SK-N-SH treated with all-trans-retinoic acid at 6 μM for 48 hours (cell line): ENCODE measurements around the gene ENTR1.

ENCODE experiments used
- ATAC-seq: fragments of 200-7000 bp; cut with Tn5 transposase; 3 replicates; pipeline ENCODE4 v1.9.1; 2020; ENCODE audit warnings: mild to moderate bottlenecking, moderate library complexity
- ARNTL ChIP-seq: fragments of 450-650 bp; formaldehyde crosslinking; IDR thresholded peaks from 2 replicates; pipeline ENCODE4 v1.5.0; 2020; ENCODE audit warnings: low read depth, mild to moderate bottlenecking, moderate library complexity, borderline replicate concordance
- BACH2 ChIP-seq: fragments of 250-450 bp; sonication (Bioruptor Pico); IDR thresholded peaks from 2 replicates; pipeline ENCODE4 v1.9.0; 2021; ENCODE audit warnings: mild to moderate bottlenecking, borderline replicate concordance
- CSRNP3 ChIP-seq: fragments of 250-450 bp; sonication (Bioruptor Pico); IDR thresholded peaks from 2 replicates; pipeline ENCODE4 v1.5.1; 2021; ENCODE audit warnings: mild to moderate bottlenecking, moderate library complexity
- ESRRG ChIP-seq: fragments of 250-450 bp; sonication (Bioruptor Pico); IDR thresholded peaks from 2 replicates; pipeline ENCODE4 v1.6.1; 2021; ENCODE audit warnings: mild to moderate bottlenecking
- GLIS3 ChIP-seq: fragments of 250-450 bp; sonication (Bioruptor Pico); IDR thresholded peaks from 2 replicates; pipeline ENCODE4 v1.5.0; 2020; ENCODE audit warnings: mild to moderate bottlenecking, moderate library complexity
- OSR1 ChIP-seq: fragments of 250-450 bp; sonication (Bioruptor Pico); IDR thresholded peaks from 2 replicates; pipeline ENCODE4 v1.8.0; 2022; ENCODE audit warnings: moderate library complexity, mild to moderate bottlenecking, inconsistent platforms
- POU6F1 ChIP-seq: fragments of 250-450 bp; sonication (Bioruptor Pico); IDR thresholded peaks from 2 replicates; pipeline ENCODE4 v1.8.0; 2021; ENCODE audit warnings: low read depth, mild to moderate bottlenecking, moderate library complexity, borderline replicate concordance
- PPARA ChIP-seq: fragments of 250-450 bp; sonication (Bioruptor Pico); IDR thresholded peaks from 2 replicates; pipeline ENCODE4 v1.5.0; 2020; ENCODE audit warnings: mild to moderate bottlenecking, borderline replicate concordance
- RARB ChIP-seq: fragments of 250-450 bp; sonication (Bioruptor Pico); IDR thresholded peaks from 2 replicates; pipeline ENCODE4 v1.8.0; 2021; ENCODE audit warnings: mild to moderate bottlenecking, moderate library complexity
- SNAI2 ChIP-seq: fragments of 250-450 bp; sonication (Bioruptor Pico); IDR thresholded peaks from 2 replicates; pipeline ENCODE4 v1.5.0; 2020; ENCODE audit warnings: mild to moderate bottlenecking, moderate library complexity
- TCF4 ChIP-seq: fragments of 250-450 bp; sonication (Bioruptor Pico); IDR thresholded peaks from 2 replicates; pipeline ENCODE4 v1.8.0; 2021; ENCODE audit warnings: mild to moderate bottlenecking, moderate library complexity, borderline replicate concordance
- TOX ChIP-seq: fragments of 250-450 bp; sonication (Bioruptor Pico); IDR thresholded peaks from 2 replicates; pipeline ENCODE4 v1.8.0; 2021; ENCODE audit warnings: mild to moderate bottlenecking, moderate library complexity, borderline replicate concordance
- ZC3H10 ChIP-seq: fragments of 250-450 bp; sonication (Bioruptor Pico); IDR thresholded peaks from 2 replicates; pipeline ENCODE4 v1.5.1; 2021; ENCODE audit warnings: mild to moderate bottlenecking, moderate library complexity
- ZFP3 ChIP-seq: fragments of 250-450 bp; sonication (Bioruptor Pico); IDR thresholded peaks from 2 replicates; pipeline ENCODE4 v1.5.0; 2020; ENCODE audit warnings: mild to moderate bottlenecking, moderate library complexity
- ZFP30 ChIP-seq: fragments of 450-650 bp; formaldehyde crosslinking; IDR thresholded peaks from 2 replicates; pipeline ENCODE4 v1.5.0; 2022; ENCODE audit warnings: mild to moderate bottlenecking, moderate library complexity
- ZNF565 ChIP-seq: fragments of 450-650 bp; formaldehyde crosslinking; conservative IDR thresholded peaks from 2 replicates; pipeline ENCODE4 v1.5.0; 2020; ENCODE audit warnings: low read depth, mild to moderate bottlenecking, moderate library complexity
- ZNF70 ChIP-seq: fragments of 450-650 bp; formaldehyde crosslinking; IDR thresholded peaks from 2 replicates; pipeline ENCODE4 v1.5.0; 2020; ENCODE audit warnings: mild to moderate bottlenecking, moderate library complexity
- ZNF8 ChIP-seq: fragments of 450-650 bp; formaldehyde crosslinking; IDR thresholded peaks from 2 replicates; pipeline ENCODE4 v1.5.0; 2020; ENCODE audit warnings: mild to moderate bottlenecking, moderate library complexity
- TF ChIP-seq, protein P1 (sequence below): fragments of 250-450 bp; sonication (Bioruptor Pico); IDR thresholded peaks from 2 replicates; pipeline ENCODE4 v1.8.0; 2020; ENCODE audit warnings: mild to moderate bottlenecking, moderate library complexity, borderline replicate concordance
- TF ChIP-seq, protein P2 (sequence below): fragments of 250-450 bp; sonication (Bioruptor Pico); IDR thresholded peaks from 2 replicates; pipeline ENCODE4 v1.5.0; 2020; ENCODE audit warnings: mild to moderate bottlenecking, moderate library complexity
- TF ChIP-seq, protein P3 (sequence below): fragments of 250-450 bp; sonication (Bioruptor Pico); IDR thresholded peaks from 2 replicates; pipeline ENCODE4 v1.5.1; 2020; ENCODE audit warnings: low read depth, mild to moderate bottlenecking, moderate library complexity

The ENTR1 gene

DNA sequence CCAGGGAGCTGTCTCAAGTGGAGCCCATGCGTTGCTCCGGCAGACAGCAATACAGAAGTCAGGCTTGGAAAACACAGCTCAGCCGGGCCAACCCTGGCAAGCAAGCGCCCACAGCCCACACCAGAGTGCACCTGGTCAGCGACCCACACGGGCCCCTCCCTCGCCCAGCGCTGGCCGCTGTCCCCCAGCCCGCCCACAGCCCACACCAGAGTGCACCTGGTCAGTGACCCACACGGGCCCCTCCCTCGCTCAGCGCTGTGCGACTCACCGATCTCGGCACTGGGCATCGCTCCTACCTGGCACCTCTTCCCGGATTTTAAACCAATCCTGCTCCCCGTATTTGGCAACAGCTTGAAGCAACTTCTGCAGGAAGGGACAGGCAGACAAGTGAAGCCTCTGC, 23.2 kb downstream of the ENTR1 start:
- no peak for ATAC-seq
- TF ChIP-seq, protein P1, sequence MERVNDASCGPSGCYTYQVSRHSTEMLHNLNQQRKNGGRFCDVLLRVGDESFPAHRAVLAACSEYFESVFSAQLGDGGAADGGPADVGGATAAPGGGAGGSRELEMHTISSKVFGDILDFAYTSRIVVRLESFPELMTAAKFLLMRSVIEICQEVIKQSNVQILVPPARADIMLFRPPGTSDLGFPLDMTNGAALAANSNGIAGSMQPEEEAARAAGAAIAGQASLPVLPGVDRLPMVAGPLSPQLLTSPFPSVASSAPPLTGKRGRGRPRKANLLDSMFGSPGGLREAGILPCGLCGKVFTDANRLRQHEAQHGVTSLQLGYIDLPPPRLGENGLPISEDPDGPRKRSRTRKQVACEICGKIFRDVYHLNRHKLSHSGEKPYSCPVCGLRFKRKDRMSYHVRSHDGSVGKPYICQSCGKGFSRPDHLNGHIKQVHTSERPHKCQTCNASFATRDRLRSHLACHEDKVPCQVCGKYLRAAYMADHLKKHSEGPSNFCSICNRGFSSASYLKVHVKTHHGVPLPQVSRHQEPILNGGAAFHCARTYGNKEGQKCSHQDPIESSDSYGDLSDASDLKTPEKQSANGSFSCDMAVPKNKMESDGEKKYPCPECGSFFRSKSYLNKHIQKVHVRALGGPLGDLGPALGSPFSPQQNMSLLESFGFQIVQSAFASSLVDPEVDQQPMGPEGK (CRISPR knock-in tag): no peak
- TF ChIP-seq SNAI2: no peak
- no peak for TF ChIP-seq ZFP3 (CRISPR knock-in tag)
- TF ChIP-seq ZC3H10: no peak
- TF ChIP-seq RARB: no peak
- TF ChIP-seq, protein P2, sequence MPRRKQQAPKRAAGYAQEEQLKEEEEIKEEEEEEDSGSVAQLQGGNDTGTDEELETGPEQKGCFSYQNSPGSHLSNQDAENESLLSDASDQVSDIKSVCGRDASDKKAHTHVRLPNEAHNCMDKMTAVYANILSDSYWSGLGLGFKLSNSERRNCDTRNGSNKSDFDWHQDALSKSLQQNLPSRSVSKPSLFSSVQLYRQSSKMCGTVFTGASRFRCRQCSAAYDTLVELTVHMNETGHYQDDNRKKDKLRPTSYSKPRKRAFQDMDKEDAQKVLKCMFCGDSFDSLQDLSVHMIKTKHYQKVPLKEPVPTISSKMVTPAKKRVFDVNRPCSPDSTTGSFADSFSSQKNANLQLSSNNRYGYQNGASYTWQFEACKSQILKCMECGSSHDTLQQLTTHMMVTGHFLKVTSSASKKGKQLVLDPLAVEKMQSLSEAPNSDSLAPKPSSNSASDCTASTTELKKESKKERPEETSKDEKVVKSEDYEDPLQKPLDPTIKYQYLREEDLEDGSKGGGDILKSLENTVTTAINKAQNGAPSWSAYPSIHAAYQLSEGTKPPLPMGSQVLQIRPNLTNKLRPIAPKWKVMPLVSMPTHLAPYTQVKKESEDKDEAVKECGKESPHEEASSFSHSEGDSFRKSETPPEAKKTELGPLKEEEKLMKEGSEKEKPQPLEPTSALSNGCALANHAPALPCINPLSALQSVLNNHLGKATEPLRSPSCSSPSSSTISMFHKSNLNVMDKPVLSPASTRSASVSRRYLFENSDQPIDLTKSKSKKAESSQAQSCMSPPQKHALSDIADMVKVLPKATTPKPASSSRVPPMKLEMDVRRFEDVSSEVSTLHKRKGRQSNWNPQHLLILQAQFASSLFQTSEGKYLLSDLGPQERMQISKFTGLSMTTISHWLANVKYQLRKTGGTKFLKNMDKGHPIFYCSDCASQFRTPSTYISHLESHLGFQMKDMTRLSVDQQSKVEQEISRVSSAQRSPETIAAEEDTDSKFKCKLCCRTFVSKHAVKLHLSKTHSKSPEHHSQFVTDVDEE (CRISPR knock-in tag): no peak
- TF ChIP-seq ZFP30 (CRISPR knock-in tag): no peak
- no peak for TF ChIP-seq BACH2 (CRISPR knock-in tag)
- TF ChIP-seq ZNF565 (CRISPR knock-in tag): no peak
- TF ChIP-seq ARNTL (CRISPR knock-in tag): no peak
- no peak for TF ChIP-seq ZNF8 (CRISPR knock-in tag)
- no peak for TF ChIP-seq ZNF70 (CRISPR knock-in tag)
- TF ChIP-seq ESRRG (CRISPR knock-in tag): no peak
- TF ChIP-seq POU6F1 (CRISPR knock-in tag): no peak

DNA sequence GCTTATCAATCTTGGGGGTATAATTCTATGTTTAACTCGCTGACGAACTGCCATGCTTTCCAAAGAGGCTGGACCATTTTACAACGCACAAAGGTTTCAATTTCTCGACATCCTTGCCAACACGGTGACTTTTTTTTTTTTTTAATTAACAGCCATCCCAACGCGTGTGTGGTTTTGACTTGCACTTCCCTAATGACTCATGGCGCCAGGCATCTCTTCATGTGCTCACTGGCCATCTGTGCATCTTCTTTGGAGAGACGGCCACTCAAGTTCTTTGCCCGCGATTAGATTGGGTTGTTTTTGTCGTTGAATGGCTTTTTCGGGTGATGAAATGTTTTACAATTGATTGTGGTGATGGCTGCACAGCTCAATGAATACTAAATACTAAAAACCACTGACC, 24.4 kb downstream of the ENTR1 start:
- ATAC-seq: no peak

GRCh38 chr9:136385015-136385414, 25.4 kb downstream of the ENTR1 start:
- no peak for ATAC-seq
- TF ChIP-seq OSR1 (CRISPR knock-in tag) (no peak), ZC3H10 (no peak), PPARA (CRISPR knock-in tag) (no peak), RARB (no peak), ZNF70 (CRISPR knock-in tag) (no peak), ZFP3 (CRISPR knock-in tag) (no peak), TCF4 (no peak), GLIS3 (CRISPR knock-in tag) (no peak)

More for the DNA sequence above, 24.4 kb downstream of the ENTR1 start:
- no peak for TF ChIP-seq ZFP30 (CRISPR knock-in tag)

GRCh38 chr9:136383436-136383835, 27.0 kb downstream of the ENTR1 start:
- ATAC-seq: no peak
- TF ChIP-seq, protein P3, sequence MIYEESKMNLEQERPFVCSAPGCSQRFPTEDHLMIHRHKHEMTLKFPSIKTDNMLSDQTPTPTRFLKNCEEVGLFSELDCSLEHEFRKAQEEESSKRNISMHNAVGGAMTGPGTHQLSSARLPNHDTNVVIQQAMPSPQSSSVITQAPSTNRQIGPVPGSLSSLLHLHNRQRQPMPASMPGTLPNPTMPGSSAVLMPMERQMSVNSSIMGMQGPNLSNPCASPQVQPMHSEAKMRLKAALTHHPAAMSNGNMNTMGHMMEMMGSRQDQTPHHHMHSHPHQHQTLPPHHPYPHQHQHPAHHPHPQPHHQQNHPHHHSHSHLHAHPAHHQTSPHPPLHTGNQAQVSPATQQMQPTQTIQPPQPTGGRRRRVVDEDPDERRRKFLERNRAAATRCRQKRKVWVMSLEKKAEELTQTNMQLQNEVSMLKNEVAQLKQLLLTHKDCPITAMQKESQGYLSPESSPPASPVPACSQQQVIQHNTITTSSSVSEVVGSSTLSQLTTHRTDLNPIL: no peak

GRCh38 chr9:136381966-136382513, 28.4 kb downstream of the ENTR1 start:
- no peak for ATAC-seq
- TF ChIP-seq ZC3H10 (no peak), TOX (CRISPR knock-in tag) (no peak), ARNTL (CRISPR knock-in tag) (no peak), CSRNP3 (CRISPR knock-in tag) (no peak), GLIS3 (CRISPR knock-in tag) (no peak), PPARA (CRISPR knock-in tag) (no peak), SNAI2 (no peak)
- TF ChIP-seq, protein P2 (CRISPR knock-in tag): no peak
- TF ChIP-seq, protein P3: no peak
